Calu3 (cell line): Measurements from ENCODE around the gene SETD2. TPM values are rescaled to one million over a fixed set of nuclear protein-coding genes. Genes with fewer than 3 reads are reported as not detected.
A peak's percentile ranks its signal among the peaks of the same experiment; 100 is the strongest.

Experiments
- BruUV-seq: library from RNA; stranded (reverse); fragments of 400-500 nt; replicated peaks from 2 replicates; lab custom pipeline; 2021; lab: Mats Ljungman, UMichigan
- CTCF ChIA-PET: fragments of 300-600 bp; sonication (Branson Sonifier 250); formaldehyde crosslinking; loops from one replicate; lab custom pipeline; 2022; ENCODE audit warnings: antibody characterized with exemption; lab: Charles Lee
- DNase-seq: peaks from one replicate; pipeline ENCODE4 v3.0.0; 2022
- H3K27ac Mint-ChIP-seq: one replicate; pipeline ENCODE4 v1.8.0; 2022; ENCODE audit warnings: mixed read lengths; ENCODE audit not compliant: unreplicated experiment
- H3K27me3 Mint-ChIP-seq: one replicate; pipeline ENCODE4 v1.8.0; 2022; ENCODE audit warnings: mixed read lengths; ENCODE audit not compliant: unreplicated experiment
- H3K36me3 Mint-ChIP-seq: one replicate; pipeline ENCODE4 v1.8.0; 2022; ENCODE audit warnings: mild to moderate bottlenecking, moderate library complexity, mixed read lengths; ENCODE audit not compliant: insufficient read depth, unreplicated experiment
- H3K4me1 Mint-ChIP-seq: one replicate; pipeline ENCODE4 v1.8.0; 2022; ENCODE audit warnings: mild to moderate bottlenecking, low read depth, mixed read lengths; ENCODE audit not compliant: unreplicated experiment
- H3K4me3 Mint-ChIP-seq: one replicate; pipeline ENCODE4 v1.8.0; 2022; ENCODE audit warnings: mild to moderate bottlenecking, low read depth, moderate library complexity, mixed read lengths; ENCODE audit not compliant: unreplicated experiment
- H3K9me3 Mint-ChIP-seq: one replicate; pipeline ENCODE4 v1.8.0; 2022; ENCODE audit warnings: low read depth, mixed read lengths; ENCODE audit not compliant: unreplicated experiment
- intact Hi-C: fragments of 100-400 bp; cut with micrococcal nuclease; formaldehyde crosslinking; loops from one replicate; pipeline ENCODE4 v1.10.0; 2022; ENCODE audit not compliant: unreplicated experiment
- total RNA-seq: library from RNA; stranded (reverse); gene quantifications from 2 replicates; pipeline ENCODE4 v1.2.3, GENCODE V29; 2022
- TF ChIP-seq, protein P1 (sequence below): fragments of 200-600 bp; IDR thresholded peaks from one replicate; pipeline ENCODE4 v1.8.0; 2022; ENCODE audit warnings: antibody characterized with exemption; ENCODE audit not compliant: unreplicated experiment

Gene SETD2
- total RNA-seq, 1 experiment from 2014 or later = 39.2 TPM

DNA sequence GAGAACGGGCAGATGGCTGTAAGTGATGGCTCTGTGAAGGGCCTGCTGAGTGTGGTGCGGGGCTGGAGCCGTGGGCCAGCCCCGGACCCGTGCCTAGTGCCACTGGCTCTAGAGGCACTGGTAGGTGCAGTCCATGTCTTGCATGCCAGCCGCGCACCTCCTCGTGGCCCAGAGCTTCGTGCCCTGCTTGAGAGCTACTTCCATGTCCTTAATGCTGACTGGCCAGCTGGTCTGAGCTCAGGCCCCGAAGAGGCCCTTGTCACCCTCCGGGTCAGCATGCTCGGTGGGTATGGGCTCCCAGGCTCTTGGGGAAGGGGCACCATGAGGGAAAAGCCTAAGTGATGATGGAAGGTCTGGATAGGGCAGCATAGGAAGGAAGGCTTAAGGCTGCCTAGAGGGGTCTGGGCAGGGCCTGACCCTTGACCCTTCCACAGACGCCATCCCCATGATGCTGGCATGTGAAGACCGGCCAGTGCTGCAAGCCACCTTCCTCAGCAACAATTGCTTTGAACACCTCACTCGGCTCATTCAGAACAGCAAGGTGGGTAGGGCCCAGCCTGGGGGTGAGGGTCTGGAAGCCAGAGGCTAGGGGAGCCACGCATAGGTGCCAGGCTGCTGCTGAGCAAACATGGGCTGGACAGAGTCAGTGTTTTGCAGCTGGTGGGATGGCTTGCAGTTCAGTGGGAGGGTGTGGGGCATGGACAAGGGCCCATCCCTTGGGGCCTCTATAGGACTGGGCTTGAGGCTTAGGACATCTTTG, 172.3 kb downstream of the SETD2 start:
- intact Hi-C loops = no loop called here
- TF ChIP-seq, protein P1, sequence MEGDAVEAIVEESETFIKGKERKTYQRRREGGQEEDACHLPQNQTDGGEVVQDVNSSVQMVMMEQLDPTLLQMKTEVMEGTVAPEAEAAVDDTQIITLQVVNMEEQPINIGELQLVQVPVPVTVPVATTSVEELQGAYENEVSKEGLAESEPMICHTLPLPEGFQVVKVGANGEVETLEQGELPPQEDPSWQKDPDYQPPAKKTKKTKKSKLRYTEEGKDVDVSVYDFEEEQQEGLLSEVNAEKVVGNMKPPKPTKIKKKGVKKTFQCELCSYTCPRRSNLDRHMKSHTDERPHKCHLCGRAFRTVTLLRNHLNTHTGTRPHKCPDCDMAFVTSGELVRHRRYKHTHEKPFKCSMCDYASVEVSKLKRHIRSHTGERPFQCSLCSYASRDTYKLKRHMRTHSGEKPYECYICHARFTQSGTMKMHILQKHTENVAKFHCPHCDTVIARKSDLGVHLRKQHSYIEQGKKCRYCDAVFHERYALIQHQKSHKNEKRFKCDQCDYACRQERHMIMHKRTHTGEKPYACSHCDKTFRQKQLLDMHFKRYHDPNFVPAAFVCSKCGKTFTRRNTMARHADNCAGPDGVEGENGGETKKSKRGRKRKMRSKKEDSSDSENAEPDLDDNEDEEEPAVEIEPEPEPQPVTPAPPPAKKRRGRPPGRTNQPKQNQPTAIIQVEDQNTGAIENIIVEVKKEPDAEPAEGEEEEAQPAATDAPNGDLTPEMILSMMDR = no peak
- no peak overlapping the region for H3K4me3 Mint-ChIP-seq
- no peak for DNase-seq
- H3K4me1 Mint-ChIP-seq = peaks cover 9% of the 10 kb centered on the region
- no peaks in the 10 kb centered on the region for H3K9me3 Mint-ChIP-seq
- H3K27me3 Mint-ChIP-seq = no peaks in the 10 kb centered on the region
- H3K36me3 Mint-ChIP-seq = peaks cover 35% of the 10 kb centered on the region
- no TSS peak for BruUV-seq
- H3K27ac Mint-ChIP-seq = no peak overlapping the region
- CTCF ChIA-PET = interaction anchor here (1.0 to 2.7 kb wide), 2 partner anchors 10 kb away, joined by 4 to 8 read pairs; no protein-coding TSS in a partner anchor

DNA sequence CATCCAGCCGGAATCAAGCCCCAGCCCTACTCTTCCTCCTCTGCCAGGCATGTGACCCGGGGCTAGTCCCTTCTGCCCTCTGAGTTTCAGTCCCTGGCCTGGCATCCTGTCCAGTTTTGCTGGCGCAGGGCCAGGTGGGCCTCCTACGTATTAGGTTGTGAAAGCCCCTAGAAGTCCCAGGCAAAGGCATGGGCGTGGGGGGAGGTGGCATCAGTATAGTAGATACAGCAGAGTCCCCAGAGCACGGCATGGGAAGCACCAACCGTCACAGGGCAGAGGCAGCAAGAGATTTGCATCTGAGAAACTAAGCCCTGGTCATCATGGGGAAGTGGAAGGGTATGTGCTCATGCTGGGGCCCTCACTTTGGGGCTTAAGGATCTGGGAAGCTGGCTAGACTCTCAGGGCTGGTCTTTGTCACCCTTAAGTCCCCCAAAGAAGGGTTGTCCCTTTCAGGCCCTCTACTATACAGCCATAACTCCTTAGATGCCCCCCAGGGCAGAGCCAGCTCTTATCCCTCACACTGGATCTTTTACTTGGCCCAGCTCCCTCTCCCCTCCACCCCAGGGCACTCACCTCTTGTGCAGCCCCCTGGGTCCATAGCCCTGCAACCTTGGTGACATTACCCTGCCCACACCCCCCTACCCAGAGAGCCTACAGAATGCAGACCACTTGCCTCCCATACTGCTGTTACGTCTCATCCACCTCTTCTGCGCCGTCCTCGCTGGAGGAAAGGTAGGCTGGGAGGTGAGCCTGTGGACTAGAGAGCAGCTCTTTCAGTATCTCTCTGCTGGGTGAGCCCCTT, 173.1 kb downstream of the SETD2 start:
- H3K27ac Mint-ChIP-seq = peak overlapping the region; percentile 47
- H3K9me3 Mint-ChIP-seq = no peaks in the 10 kb centered on the region
- TF ChIP-seq, protein P1 = no peak
- BruUV-seq = no TSS peak
- DNase-seq = no peak
- intact Hi-C loops = no loop called here
- CTCF ChIA-PET = interaction anchor here (1.0 kb wide), 1 partner anchor 9 kb away, joined by 4 read pairs; no protein-coding TSS in a partner anchor
- H3K4me1 Mint-ChIP-seq = peaks cover 9% of the 10 kb centered on the region
- no peaks in the 10 kb centered on the region for H3K27me3 Mint-ChIP-seq
- H3K4me3 Mint-ChIP-seq = no peak overlapping the region
- H3K36me3 Mint-ChIP-seq = peaks cover 27% of the 10 kb centered on the region

DNA sequence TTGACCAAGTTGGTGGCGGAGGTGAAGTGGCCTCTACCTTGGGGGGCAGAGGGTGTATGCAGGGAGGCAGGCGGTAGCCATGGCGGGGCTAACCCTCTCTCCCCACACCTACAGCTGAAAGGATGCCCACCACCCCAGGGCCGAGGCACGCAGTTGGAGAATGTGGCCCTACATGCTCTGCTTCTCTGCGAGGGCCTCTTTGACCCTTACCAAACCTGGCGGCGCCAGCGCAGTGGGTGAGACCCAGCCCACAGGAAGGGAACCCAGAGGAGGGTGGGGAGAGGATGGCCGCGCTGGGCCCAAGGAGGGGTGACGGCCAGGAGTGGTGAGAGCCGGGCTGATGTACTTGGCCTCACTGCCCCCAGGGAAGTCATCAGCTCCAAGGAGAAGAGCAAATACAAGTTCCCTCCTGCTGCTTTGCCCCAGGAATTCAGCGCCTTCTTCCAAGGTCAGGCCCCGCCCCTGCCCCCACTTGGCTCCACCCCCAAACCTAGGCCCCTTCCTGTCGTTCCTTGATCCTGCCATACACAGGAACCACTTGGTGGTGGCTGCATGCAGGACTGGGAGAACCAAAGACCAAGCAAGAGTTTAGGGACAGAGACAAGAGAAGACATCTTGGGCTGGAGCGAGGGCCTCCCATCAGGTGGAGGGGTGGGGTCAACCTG, 174.6 kb downstream of the SETD2 start:
- intact Hi-C loops = no loop called here
- H3K27ac Mint-ChIP-seq = no peak overlapping the region
- peaks cover 29% of the 10 kb centered on the region for H3K36me3 Mint-ChIP-seq
- DNase-seq = no peak
- no peaks in the 10 kb centered on the region for H3K27me3 Mint-ChIP-seq
- no peak overlapping the region for H3K4me3 Mint-ChIP-seq
- CTCF ChIA-PET = no interaction called here
- no peaks in the 10 kb centered on the region for H3K9me3 Mint-ChIP-seq
- peaks cover 16% of the 10 kb centered on the region for H3K4me1 Mint-ChIP-seq
- BruUV-seq = no TSS peak
- TF ChIP-seq, protein P1 = no peak

DNA sequence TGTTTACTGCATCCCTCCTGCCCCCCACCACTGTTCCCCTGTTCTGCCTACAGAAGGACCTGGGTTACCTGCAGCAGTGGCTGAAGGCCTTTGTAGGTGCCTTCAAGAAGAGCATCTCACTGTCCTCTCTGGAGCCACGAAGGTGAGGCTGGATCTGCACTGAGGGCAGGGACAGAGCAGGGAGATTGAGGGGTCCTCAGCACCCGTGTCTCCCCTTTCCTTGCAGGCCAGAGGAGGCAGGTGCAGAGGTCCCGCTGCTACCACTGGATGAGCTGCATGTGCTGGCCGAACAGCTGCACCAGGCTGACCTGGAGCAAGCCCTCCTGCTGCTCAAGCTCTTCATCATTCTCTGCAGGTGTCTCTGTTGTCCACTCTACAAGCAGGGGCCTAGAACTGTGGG, 175.3 kb downstream of the SETD2 start:
- intact Hi-C loops = no loop called here
- Mint-ChIP-seq H3K4me1 (peaks cover 16% of the 10 kb centered on the region), H3K9me3 (no peaks in the 10 kb centered on the region), H3K27me3 (no peaks in the 10 kb centered on the region), H3K36me3 (peaks cover 29% of the 10 kb centered on the region), H3K27ac (no peak overlapping the region), H3K4me3 (no peak overlapping the region)
- no TSS peak for BruUV-seq
- no peak for DNase-seq
- CTCF ChIA-PET = interaction anchor here (0.6 kb wide), 1 partner anchor 47 kb away, joined by 4 read pairs; no protein-coding TSS in a partner anchor
- TF ChIP-seq, protein P1 = no peak
